ENCODE measurements around the gene RNH1.

The RNH1 gene

GRCh38 chr11:532986-533585, 26.0 kb upstream of the RNH1 start:
- H2AFZ ChIP-seq (ENCODE audit: low read length): no peak overlapping the region
- H3K79me2 ChIP-seq (ENCODE audit: insufficient read depth, low read length): peaks cover 17% of the 10 kb centered on the region
- peak overlapping the region; percentile 94 for H3K4me3 ChIP-seq (ENCODE audit: low read length, poor library complexity, severe bottlenecking)
- H3F3A ChIP-seq (ENCODE audit: low read depth): no peaks in the 10 kb centered on the region
- H3K9me2 ChIP-seq (replicated peaks; ENCODE audit: low read depth, low read length): no peaks in the 10 kb centered on the region
- H3K27me3 ChIP-seq (ENCODE audit: insufficient read depth, low read length, poor library complexity, severe bottlenecking): no peaks in the 10 kb centered on the region
- peak overlapping the region; percentile 94 for H3K4me2 ChIP-seq (ENCODE audit: low read depth, low read length, poor library complexity, severe bottlenecking)
- peaks cover 18% of the 10 kb centered on the region for H4K20me1 ChIP-seq (ENCODE audit: insufficient read depth, low read length, poor library complexity, severe bottlenecking)
- H3K9me3 ChIP-seq (ENCODE audit: insufficient read depth, low read depth, low read length): no peaks in the 10 kb centered on the region
- H3K4me1 ChIP-seq (ENCODE audit: insufficient read depth, low read length, poor library complexity, severe bottlenecking): peaks cover 17% of the 10 kb centered on the region
- peak overlapping the region; percentile 85 for H3K9ac ChIP-seq (ENCODE audit: low read depth, low read length, poor library complexity, severe bottlenecking)
- peaks cover 4% of the 10 kb centered on the region; the same call in 1 of the 2 replicates for H3K36me3 ChIP-seq (ENCODE audit: insufficient read depth, low read length)
- TF ChIP-seq EZH2phosphoT487 (IDR thresholded peaks at IDR 0.05; ENCODE audit: borderline replicate concordance) (no peak), CTCF (conservative IDR thresholded peaks at IDR 0.05; ENCODE audit: low read length) (no peak)

GRCh38 chr11:532527-532985, 25.5 kb upstream of the RNH1 start:
- Histone ChIP-seq H3K9me2 (replicated peaks; ENCODE audit: low read depth, low read length) (no peaks in the 10 kb centered on the region), H2AFZ (ENCODE audit: low read length) (no peak overlapping the region), H3K27me3 (ENCODE audit: insufficient read depth, low read length, poor library complexity, severe bottlenecking) (no peaks in the 10 kb centered on the region), H3K79me2 (ENCODE audit: insufficient read depth, low read length) (peaks cover 17% of the 10 kb centered on the region), H3K4me1 (ENCODE audit: insufficient read depth, low read length, poor library complexity, severe bottlenecking) (peaks cover 17% of the 10 kb centered on the region), H3K9ac (ENCODE audit: low read depth, low read length, poor library complexity, severe bottlenecking) (no peak overlapping the region), H3K4me2 (ENCODE audit: low read depth, low read length, poor library complexity, severe bottlenecking) (no peak overlapping the region), H3F3A (ENCODE audit: low read depth) (no peaks in the 10 kb centered on the region), H3K36me3 (ENCODE audit: insufficient read depth, low read length) (peaks cover 4% of the 10 kb centered on the region; the same call in 1 of the 2 replicates), H4K20me1 (ENCODE audit: insufficient read depth, low read length, poor library complexity, severe bottlenecking) (peaks cover 18% of the 10 kb centered on the region), H3K9me3 (ENCODE audit: insufficient read depth, low read depth, low read length) (no peaks in the 10 kb centered on the region), H3K4me3 (ENCODE audit: low read length, poor library complexity, severe bottlenecking) (no peak overlapping the region)
- TF ChIP-seq EZH2phosphoT487 (IDR thresholded peaks at IDR 0.05; ENCODE audit: borderline replicate concordance) (no peak), CTCF (conservative IDR thresholded peaks at IDR 0.05; ENCODE audit: low read length) (no peak)

- TF ChIP-seq CTCF (conservative IDR thresholded peaks at IDR 0.05; ENCODE audit: low read length): no peak
- no peak for TF ChIP-seq EZH2phosphoT487 (IDR thresholded peaks at IDR 0.05; ENCODE audit: borderline replicate concordance)
- no peak overlapping the region for H3K4me2 ChIP-seq (ENCODE audit: low read depth, low read length, poor library complexity, severe bottlenecking)
- H3K79me2 ChIP-seq (ENCODE audit: insufficient read depth, low read length): peaks cover 17% of the 10 kb centered on the region
- H3K27me3 ChIP-seq (ENCODE audit: insufficient read depth, low read length, poor library complexity, severe bottlenecking): no peaks in the 10 kb centered on the region
- H3F3A ChIP-seq (ENCODE audit: low read depth): no peaks in the 10 kb centered on the region
- H3K9me3 ChIP-seq (ENCODE audit: insufficient read depth, low read depth, low read length): no peaks in the 10 kb centered on the region
- H3K9ac ChIP-seq (ENCODE audit: low read depth, low read length, poor library complexity, severe bottlenecking): no peak overlapping the region
- H3K36me3 ChIP-seq (ENCODE audit: insufficient read depth, low read length): peaks cover 4% of the 10 kb centered on the region; the same call in 1 of the 2 replicates
- H3K4me3 ChIP-seq (ENCODE audit: low read length, poor library complexity, severe bottlenecking): no peak overlapping the region
- no peak overlapping the region for H2AFZ ChIP-seq (ENCODE audit: low read length)
- peaks cover 17% of the 10 kb centered on the region for H3K4me1 ChIP-seq (ENCODE audit: insufficient read depth, low read length, poor library complexity, severe bottlenecking)
- H3K9me2 ChIP-seq (replicated peaks; ENCODE audit: low read depth, low read length): no peaks in the 10 kb centered on the region
- H4K20me1 ChIP-seq (ENCODE audit: insufficient read depth, low read length, poor library complexity, severe bottlenecking): peaks cover 18% of the 10 kb centered on the region
Observed at GRCh38 chr11:531919-532526, 25.0 kb upstream of the RNH1 start.
